ENCODE measurements around the gene RPS6KA3.

DNA sequence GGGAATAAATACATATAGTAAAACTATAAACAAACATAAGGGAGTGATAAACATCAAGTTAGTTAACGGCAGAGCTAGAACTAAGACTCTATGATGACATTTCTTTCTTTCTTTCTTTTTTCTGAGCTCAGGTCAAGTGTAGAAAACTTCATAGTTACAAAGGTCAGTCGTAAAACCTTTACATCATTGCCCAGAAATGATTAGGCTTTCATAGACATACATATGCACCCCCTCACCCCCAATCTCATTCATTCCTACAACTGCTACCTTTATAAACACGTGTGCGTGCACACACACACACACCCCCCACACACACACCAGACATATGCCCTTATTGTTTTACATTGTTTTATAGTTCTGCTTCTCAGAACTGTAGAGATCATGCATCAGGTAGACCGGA, 130.8 kb downstream of the RPS6KA3 start:
- TF ChIP-seq SMC3 (IDR thresholded peaks at IDR 0.05; ENCODE audit: low read depth, low read length) = no peak
- TF ChIP-seq, protein P1, sequence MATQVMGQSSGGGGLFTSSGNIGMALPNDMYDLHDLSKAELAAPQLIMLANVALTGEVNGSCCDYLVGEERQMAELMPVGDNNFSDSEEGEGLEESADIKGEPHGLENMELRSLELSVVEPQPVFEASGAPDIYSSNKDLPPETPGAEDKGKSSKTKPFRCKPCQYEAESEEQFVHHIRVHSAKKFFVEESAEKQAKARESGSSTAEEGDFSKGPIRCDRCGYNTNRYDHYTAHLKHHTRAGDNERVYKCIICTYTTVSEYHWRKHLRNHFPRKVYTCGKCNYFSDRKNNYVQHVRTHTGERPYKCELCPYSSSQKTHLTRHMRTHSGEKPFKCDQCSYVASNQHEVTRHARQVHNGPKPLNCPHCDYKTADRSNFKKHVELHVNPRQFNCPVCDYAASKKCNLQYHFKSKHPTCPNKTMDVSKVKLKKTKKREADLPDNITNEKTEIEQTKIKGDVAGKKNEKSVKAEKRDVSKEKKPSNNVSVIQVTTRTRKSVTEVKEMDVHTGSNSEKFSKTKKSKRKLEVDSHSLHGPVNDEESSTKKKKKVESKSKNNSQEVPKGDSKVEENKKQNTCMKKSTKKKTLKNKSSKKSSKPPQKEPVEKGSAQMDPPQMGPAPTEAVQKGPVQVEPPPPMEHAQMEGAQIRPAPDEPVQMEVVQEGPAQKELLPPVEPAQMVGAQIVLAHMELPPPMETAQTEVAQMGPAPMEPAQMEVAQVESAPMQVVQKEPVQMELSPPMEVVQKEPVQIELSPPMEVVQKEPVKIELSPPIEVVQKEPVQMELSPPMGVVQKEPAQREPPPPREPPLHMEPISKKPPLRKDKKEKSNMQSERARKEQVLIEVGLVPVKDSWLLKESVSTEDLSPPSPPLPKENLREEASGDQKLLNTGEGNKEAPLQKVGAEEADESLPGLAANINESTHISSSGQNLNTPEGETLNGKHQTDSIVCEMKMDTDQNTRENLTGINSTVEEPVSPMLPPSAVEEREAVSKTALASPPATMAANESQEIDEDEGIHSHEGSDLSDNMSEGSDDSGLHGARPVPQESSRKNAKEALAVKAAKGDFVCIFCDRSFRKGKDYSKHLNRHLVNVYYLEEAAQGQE (IDR thresholded peaks at IDR 0.05; ENCODE audit: low read depth, low read length) = no peak
- TF ChIP-seq, protein P2, sequence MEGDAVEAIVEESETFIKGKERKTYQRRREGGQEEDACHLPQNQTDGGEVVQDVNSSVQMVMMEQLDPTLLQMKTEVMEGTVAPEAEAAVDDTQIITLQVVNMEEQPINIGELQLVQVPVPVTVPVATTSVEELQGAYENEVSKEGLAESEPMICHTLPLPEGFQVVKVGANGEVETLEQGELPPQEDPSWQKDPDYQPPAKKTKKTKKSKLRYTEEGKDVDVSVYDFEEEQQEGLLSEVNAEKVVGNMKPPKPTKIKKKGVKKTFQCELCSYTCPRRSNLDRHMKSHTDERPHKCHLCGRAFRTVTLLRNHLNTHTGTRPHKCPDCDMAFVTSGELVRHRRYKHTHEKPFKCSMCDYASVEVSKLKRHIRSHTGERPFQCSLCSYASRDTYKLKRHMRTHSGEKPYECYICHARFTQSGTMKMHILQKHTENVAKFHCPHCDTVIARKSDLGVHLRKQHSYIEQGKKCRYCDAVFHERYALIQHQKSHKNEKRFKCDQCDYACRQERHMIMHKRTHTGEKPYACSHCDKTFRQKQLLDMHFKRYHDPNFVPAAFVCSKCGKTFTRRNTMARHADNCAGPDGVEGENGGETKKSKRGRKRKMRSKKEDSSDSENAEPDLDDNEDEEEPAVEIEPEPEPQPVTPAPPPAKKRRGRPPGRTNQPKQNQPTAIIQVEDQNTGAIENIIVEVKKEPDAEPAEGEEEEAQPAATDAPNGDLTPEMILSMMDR (IDR thresholded peaks at IDR 0.05) = no peak
- TF ChIP-seq, protein P3, sequence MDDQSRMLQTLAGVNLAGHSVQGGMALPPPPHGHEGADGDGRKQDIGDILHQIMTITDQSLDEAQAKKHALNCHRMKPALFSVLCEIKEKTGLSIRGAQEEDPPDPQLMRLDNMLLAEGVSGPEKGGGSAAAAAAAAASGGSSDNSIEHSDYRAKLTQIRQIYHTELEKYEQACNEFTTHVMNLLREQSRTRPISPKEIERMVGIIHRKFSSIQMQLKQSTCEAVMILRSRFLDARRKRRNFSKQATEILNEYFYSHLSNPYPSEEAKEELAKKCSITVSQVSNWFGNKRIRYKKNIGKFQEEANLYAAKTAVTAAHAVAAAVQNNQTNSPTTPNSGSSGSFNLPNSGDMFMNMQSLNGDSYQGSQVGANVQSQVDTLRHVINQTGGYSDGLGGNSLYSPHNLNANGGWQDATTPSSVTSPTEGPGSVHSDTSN (IDR thresholded peaks at IDR 0.05) = no peak
- TF ChIP-seq JUND (IDR thresholded peaks at IDR 0.05) = no peak
- TF ChIP-seq, protein P4, sequence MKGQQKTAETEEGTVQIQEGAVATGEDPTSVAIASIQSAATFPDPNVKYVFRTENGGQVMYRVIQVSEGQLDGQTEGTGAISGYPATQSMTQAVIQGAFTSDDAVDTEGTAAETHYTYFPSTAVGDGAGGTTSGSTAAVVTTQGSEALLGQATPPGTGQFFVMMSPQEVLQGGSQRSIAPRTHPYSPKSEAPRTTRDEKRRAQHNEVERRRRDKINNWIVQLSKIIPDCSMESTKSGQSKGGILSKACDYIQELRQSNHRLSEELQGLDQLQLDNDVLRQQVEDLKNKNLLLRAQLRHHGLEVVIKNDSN (IDR thresholded peaks at IDR 0.05; ENCODE audit: borderline replicate concordance, low read depth) = no peak
- TF ChIP-seq FOXM1 (IDR thresholded peaks at IDR 0.05; ENCODE audit: low read depth) = no peak
- no peak for TF ChIP-seq SIN3A (IDR thresholded peaks at IDR 0.05; ENCODE audit: borderline replicate concordance, low read depth, low read length)
- no peak for TF ChIP-seq EP300 (IDR thresholded peaks at IDR 0.05; ENCODE audit: borderline replicate concordance in 1 of 2, low read depth in 1 of 2, low read length in 1 of 2)
- no peak for TF ChIP-seq RAD21 (IDR thresholded peaks at IDR 0.05; ENCODE audit: low read length)
- TF ChIP-seq CHD2 (IDR thresholded peaks at IDR 0.05; ENCODE audit: low read length, partially characterized antibody) = no peak
- TF ChIP-seq POLR2AphosphoS5 (IDR thresholded peaks at IDR 0.05; ENCODE audit: low read depth, low read length) = no peak
- no peak for TF ChIP-seq GABPA (IDR thresholded peaks at IDR 0.05; ENCODE audit: low read depth)

All from SK-N-SH (cell line).